Loucy (cell line): Measurements from ENCODE around the gene LMF1.

Experiments
- H2AFZ ChIP-seq: fragments of 200-600 bp; sonication (generic); 2 replicates; pipeline ENCODE4 v1.6.0; 2016; ENCODE audit warnings: antibody characterized with exemption, mild to moderate bottlenecking, low read length, moderate library complexity
- H3F3A ChIP-seq: fragments of 200-600 bp; 2 replicates; pipeline ENCODE4 v1.6.0; 2016; ENCODE audit warnings: antibody characterized with exemption, low read depth, mild to moderate bottlenecking
- H3K27me3 ChIP-seq: fragments of 200-600 bp; sonication (generic); 2 replicates; pipeline ENCODE4 v1.6.1; 2014; ENCODE audit warnings: low read length, mild to moderate bottlenecking; ENCODE audit not compliant: insufficient read depth, poor library complexity, severe bottlenecking
- H3K36me3 ChIP-seq: fragments of 200-600 bp; sonication (generic); 2 replicates; pipeline ENCODE4 v1.6.1; 2016; ENCODE audit warnings: low read length; ENCODE audit not compliant: insufficient read depth
- H3K4me1 ChIP-seq: fragments of 200-600 bp; sonication (generic); 2 replicates; pipeline ENCODE4 v1.5.1; 2014; ENCODE audit warnings: low read length, mild to moderate bottlenecking; ENCODE audit not compliant: insufficient read depth, poor library complexity, severe bottlenecking
- H3K4me2 ChIP-seq: fragments of 200-600 bp; sonication (generic); 2 replicates; pipeline ENCODE4 v1.6.0; 2014; ENCODE audit warnings: antibody characterized with exemption, low read length, low read depth, mild to moderate bottlenecking; ENCODE audit not compliant: poor library complexity, severe bottlenecking
- H3K4me3 ChIP-seq: fragments of 200-600 bp; sonication (generic); 2 replicates; pipeline ENCODE4 v1.5.1; 2014; ENCODE audit warnings: low read length, mild to moderate bottlenecking, mixed read lengths; ENCODE audit not compliant: poor library complexity, severe bottlenecking
- H3K79me2 ChIP-seq: fragments of 200-600 bp; sonication (generic); 2 replicates; pipeline ENCODE4 v1.6.1; 2014; ENCODE audit warnings: low read length; ENCODE audit not compliant: insufficient read depth
- H3K9ac ChIP-seq: fragments of 200-600 bp; sonication (generic); 2 replicates; pipeline ENCODE4 v1.6.0; 2014; ENCODE audit warnings: mild to moderate bottlenecking, low read depth, low read length, moderate library complexity; ENCODE audit not compliant: poor library complexity, severe bottlenecking
- H3K9me2 ChIP-seq: fragments of 200-600 bp; sonication (generic); replicated peaks from 2 replicates; pipeline ENCODE4 v1.6.1; 2016; ENCODE audit warnings: low read depth, low read length, mixed read lengths
- H3K9me3 ChIP-seq: fragments of 200-600 bp; sonication (generic); 2 replicates; pipeline ENCODE4 v1.6.1; 2014; ENCODE audit warnings: mild to moderate bottlenecking, antibody characterized with exemption, low read length, low read depth; ENCODE audit not compliant: insufficient read depth
- H4K20me1 ChIP-seq: fragments of 200-600 bp; sonication (generic); 2 replicates; pipeline ENCODE4 v1.6.0; 2014; ENCODE audit warnings: antibody characterized with exemption, low read length, mild to moderate bottlenecking; ENCODE audit not compliant: insufficient read depth, poor library complexity, severe bottlenecking
- CTCF ChIP-seq: fragments of 200-600 bp; sonication (generic); conservative IDR thresholded peaks from 2 replicates; pipeline ENCODE4 v1.5.1; 2014; ENCODE audit warnings: mild to moderate bottlenecking, antibody characterized with exemption, low read length
- EZH2phosphoT487 ChIP-seq: fragments of 200-600 bp; IDR thresholded peaks from 2 replicates; pipeline ENCODE4 v1.6.1; 2018; ENCODE audit warnings: antibody characterized with exemption, mild to moderate bottlenecking, moderate library complexity, borderline replicate concordance

Gene LMF1

DNA sequence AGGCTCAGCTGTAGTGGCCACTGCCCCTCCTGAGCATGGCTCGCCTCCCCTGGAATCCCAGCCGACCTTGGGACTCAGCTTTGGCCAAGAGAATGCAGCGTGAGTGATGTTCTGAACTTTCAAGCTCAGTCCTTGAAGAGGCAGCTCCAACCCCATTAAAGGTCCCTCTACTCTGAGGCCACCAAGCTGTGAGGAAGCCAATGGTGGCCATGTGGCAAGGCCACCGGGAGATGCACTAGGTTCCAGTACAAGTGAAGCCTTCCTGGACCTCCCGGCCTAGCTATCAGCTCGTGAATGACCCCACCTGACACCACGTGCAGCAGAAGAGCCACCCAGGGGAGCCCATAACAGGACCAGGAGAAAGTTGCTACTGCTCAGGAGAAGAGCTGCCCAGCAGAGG, 88.5 kb downstream of the LMF1 start:
- Histone ChIP-seq H4K20me1 (no peaks in the 10 kb centered on the region), H3K4me2 (no peak overlapping the region)

DNA sequence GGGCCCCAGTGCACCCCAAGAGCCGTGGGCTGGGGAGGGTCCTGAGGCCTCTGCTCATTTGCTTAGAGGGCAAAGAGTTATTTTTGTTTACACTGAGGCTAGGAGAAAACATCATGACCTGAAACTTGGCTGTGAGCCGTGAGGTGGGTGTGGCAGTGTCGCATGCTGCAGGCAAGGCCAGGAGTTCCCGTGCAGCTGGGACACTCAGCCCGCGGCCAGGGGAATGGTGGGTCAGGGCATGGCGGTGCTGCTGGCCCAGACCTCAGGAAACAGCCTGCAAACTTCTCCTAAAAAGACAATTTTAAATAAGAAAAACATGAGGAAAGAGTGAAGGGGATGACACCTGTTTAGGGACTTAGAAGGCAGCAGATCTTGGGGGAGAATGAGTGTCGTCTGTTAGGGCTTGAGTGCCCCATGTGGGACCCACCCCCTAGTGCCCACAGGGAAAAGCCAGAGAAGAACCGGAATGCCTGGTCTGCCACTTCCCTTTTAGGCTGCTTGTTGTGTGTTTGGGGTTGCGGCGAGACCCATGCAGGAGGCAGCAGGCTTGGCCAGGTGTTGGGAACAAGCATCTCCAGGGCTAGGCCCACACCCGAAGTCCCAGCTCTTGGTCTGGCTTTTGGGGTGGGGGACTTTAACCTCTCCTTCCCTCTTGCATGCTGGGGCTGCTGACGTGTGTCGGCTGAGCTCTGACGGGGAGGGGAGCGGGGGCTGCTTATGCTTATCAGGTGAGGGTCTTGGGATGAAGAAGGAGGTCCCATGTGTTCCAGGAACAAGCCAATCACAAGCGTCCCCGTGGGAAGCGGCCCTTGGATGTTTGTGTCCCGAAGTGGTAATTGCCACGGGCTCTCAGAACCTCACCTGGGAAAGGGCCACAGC, 89.3 kb downstream of the LMF1 start:
- no peak overlapping the region for H3K9ac ChIP-seq
- no peak for TF ChIP-seq CTCF
- no peak for TF ChIP-seq EZH2phosphoT487
- H3K27me3 ChIP-seq = no peaks in the 10 kb centered on the region
- H3K4me3 ChIP-seq = no peak overlapping the region
- no peak overlapping the region for H3K4me2 ChIP-seq
- no peaks in the 10 kb centered on the region for H3K36me3 ChIP-seq
- no peaks in the 10 kb centered on the region for H3K4me1 ChIP-seq
- H3K79me2 ChIP-seq = no peaks in the 10 kb centered on the region
- no peak overlapping the region for H2AFZ ChIP-seq
- H3K9me2 ChIP-seq = no peaks in the 10 kb centered on the region
- no peaks in the 10 kb centered on the region for H3F3A ChIP-seq
- H4K20me1 ChIP-seq = no peaks in the 10 kb centered on the region
- H3K9me3 ChIP-seq = no peaks in the 10 kb centered on the region

More for the DNA sequence above, 88.5 kb downstream of the LMF1 start:
- TF ChIP-seq EZH2phosphoT487 (no peak), CTCF (no peak)
- H3K9me3 ChIP-seq = no peaks in the 10 kb centered on the region
- no peak overlapping the region for H3K9ac ChIP-seq
- H3K36me3 ChIP-seq = no peaks in the 10 kb centered on the region
- no peak overlapping the region for H2AFZ ChIP-seq
- no peaks in the 10 kb centered on the region for H3K9me2 ChIP-seq
- no peaks in the 10 kb centered on the region for H3K27me3 ChIP-seq
- no peaks in the 10 kb centered on the region for H3F3A ChIP-seq
- H3K4me1 ChIP-seq = no peaks in the 10 kb centered on the region
- no peak overlapping the region for H3K4me3 ChIP-seq
- no peaks in the 10 kb centered on the region for H3K79me2 ChIP-seq

- no peaks in the 10 kb centered on the region for H3K36me3 ChIP-seq
- no peak overlapping the region for H3K4me3 ChIP-seq
- no peak overlapping the region for H3K9ac ChIP-seq
- H3F3A ChIP-seq = no peaks in the 10 kb centered on the region
- no peaks in the 10 kb centered on the region for H3K79me2 ChIP-seq
- no peak overlapping the region for H2AFZ ChIP-seq
- H3K9me3 ChIP-seq = no peaks in the 10 kb centered on the region
- H4K20me1 ChIP-seq = no peaks in the 10 kb centered on the region
- H3K9me2 ChIP-seq = no peaks in the 10 kb centered on the region
- H3K27me3 ChIP-seq = no peaks in the 10 kb centered on the region
- TF ChIP-seq CTCF (no peak), EZH2phosphoT487 (no peak)
- no peak overlapping the region for H3K4me2 ChIP-seq
- no peaks in the 10 kb centered on the region for H3K4me1 ChIP-seq
Measured at GRCh38 chr16:880471-881171, 90.2 kb downstream of the LMF1 start.
